Activated naive CD8-positive, alpha-beta T cell treated with anti-CD3 and anti-CD28 coated beads for 36 hours (primary cell): ENCODE results near the gene GCHFR. TPM values are rescaled to one million over a fixed set of nuclear protein-coding genes. Genes with fewer than 3 reads are reported as not detected.

Experiments
- DNase-seq: peaks from one replicate; pipeline ENCODE4 v3.0.0; 2021
- H3K27ac Mint-ChIP-seq: one replicate; pipeline ENCODE4 v1.8.0; 2022; ENCODE audit warnings: mild to moderate bottlenecking, moderate library complexity, mixed read lengths
- H3K27me3 Mint-ChIP-seq: one replicate; pipeline ENCODE4 v1.8.0; 2022; ENCODE audit warnings: mild to moderate bottlenecking, mixed read lengths
- H3K36me3 Mint-ChIP-seq: one replicate; pipeline ENCODE4 v1.8.0; 2021; ENCODE audit warnings: mild to moderate bottlenecking, mixed read lengths
- H3K4me1 Mint-ChIP-seq: one replicate; pipeline ENCODE4 v1.8.0; 2021; ENCODE audit warnings: mixed read lengths
- H3K4me3 Mint-ChIP-seq: one replicate; pipeline ENCODE4 v1.8.0; 2022; ENCODE audit warnings: mild to moderate bottlenecking, moderate library complexity, mixed read lengths
- H3K9me3 Mint-ChIP-seq: one replicate; pipeline ENCODE4 v1.8.0; 2022; ENCODE audit warnings: mixed read lengths
- total RNA-seq, 2 experiments: library from RNA; stranded (reverse); gene quantifications; one replicate each; pipeline ENCODE4 v1.2.3, GENCODE V29; 2021

Gene GCHFR
- total RNA-seq, 2 experiments from 2014 or later = 35.2 to 35.9 TPM

DNA sequence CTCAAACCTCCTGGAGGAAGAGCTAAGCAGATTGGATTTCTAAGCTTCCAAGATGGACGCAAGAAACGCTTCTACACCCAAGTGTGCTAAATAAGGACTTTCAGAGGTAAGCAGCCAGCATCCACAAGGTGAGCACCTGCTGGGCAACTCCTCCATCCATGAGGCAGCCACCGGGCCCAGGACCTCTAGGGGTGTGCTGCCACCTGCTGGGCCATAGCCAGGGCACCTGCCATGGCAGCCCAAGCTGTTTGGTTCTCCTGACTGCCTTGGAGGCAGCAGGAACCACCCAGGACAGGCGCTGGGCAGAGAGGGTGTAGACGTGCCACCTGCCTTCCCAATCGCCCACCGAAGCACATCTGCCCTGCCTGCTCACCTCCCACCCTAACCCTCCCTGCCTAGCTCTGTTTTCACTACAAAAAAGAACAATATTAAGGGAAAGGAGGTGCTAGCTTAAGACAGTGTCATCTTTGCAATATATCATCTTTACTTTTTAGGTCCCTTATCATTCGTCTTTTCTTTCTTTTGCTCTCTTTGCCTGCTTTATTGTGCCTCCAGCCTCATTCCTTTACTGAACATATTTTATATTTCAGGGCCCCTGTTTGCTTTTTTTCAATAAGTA, 18.9 kb downstream of the GCHFR start:
- H3K9me3 Mint-ChIP-seq = no peaks in the 10 kb centered on the region
- peak; percentile 78 for DNase-seq
- H3K4me3 Mint-ChIP-seq = no peak overlapping the region
- H3K27me3 Mint-ChIP-seq = no peaks in the 10 kb centered on the region
- peaks cover 21% of the 10 kb centered on the region for H3K4me1 Mint-ChIP-seq
- no peak overlapping the region for H3K27ac Mint-ChIP-seq
- H3K36me3 Mint-ChIP-seq = peaks cover 11% of the 10 kb centered on the region

DNA sequence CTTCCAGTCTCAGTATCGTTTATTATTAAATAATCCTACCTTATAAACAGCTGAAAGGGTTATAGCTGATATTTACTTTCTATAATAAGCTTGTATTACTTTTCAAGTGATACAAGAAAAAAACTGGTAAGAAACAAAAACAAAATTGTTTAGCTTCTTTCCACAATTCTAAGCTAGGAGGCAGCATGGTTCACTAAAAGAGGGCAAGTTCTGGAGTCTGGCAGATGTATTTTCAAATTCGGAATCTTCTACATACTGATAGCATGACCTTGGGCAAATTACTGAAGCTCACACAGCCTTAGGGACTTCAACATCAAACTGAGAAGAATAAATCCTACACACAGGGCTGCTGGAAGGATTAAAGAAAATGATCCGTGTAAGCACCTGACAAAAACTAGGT, 21.3 kb downstream of the GCHFR start:
- H3K27me3 Mint-ChIP-seq = no peaks in the 10 kb centered on the region
- peaks cover 5% of the 10 kb centered on the region for H3K36me3 Mint-ChIP-seq
- H3K4me3 Mint-ChIP-seq = no peak overlapping the region
- H3K27ac Mint-ChIP-seq = no peak overlapping the region
- H3K4me1 Mint-ChIP-seq = peaks cover 35% of the 10 kb centered on the region
- H3K9me3 Mint-ChIP-seq = no peaks in the 10 kb centered on the region
- no peak for DNase-seq

DNA sequence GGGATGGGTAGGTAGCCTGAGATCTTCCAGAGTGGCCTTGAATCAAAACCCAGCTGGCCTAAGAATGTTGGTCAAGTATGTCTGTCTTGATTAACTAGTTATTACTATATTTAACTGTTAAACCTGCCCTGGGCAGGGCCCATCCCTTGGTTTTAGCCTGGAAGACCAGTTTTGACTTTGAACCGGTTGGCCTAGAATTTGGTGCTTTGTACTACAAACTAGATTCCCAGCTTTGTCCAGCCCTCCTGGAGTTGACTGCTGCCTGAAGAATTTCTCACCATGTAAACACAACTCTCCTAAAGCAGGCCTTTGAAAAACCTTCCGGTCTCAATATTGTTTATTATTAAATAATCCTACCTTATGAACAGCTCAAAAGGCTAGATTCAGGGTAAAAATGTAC, 21.9 kb downstream of the GCHFR start:
- Mint-ChIP-seq H3K27me3 (no peaks in the 10 kb centered on the region), H3K36me3 (peaks cover 5% of the 10 kb centered on the region), H3K27ac (no peak overlapping the region), H3K4me1 (peaks cover 35% of the 10 kb centered on the region), H3K9me3 (no peaks in the 10 kb centered on the region), H3K4me3 (no peak overlapping the region)
- DNase-seq = no peak

DNA sequence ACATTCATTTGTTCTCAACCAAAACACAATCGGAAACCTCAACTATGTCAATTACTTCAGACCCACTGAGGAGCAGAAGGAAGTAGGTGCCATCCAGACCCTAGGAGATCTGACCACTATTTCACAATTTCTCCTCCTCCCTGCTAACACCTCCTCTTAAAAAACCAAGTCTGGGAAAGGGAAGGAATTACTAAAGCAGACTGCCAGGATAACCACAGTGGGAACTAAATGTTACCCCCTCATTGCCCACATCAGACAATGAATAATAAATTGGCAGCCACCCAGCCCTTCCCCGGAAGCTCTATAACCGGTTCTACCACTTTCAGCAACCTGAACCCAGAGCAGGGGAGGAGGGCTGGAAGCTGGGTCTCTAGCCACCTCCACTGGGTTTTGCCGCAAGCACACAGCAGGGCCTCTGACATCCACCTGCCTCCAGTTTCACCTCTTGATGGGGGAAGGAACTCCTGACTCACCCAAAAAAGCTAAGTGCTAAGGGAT, 23.5 kb downstream of the GCHFR start:
- Mint-ChIP-seq H3K36me3 (peaks cover 4% of the 10 kb centered on the region), H3K27me3 (no peaks in the 10 kb centered on the region), H3K4me1 (peaks cover 37% of the 10 kb centered on the region), H3K9me3 (no peaks in the 10 kb centered on the region), H3K27ac (peak overlapping the region; percentile 46), H3K4me3 (peak overlapping the region; percentile 29)
- DNase-seq = peak; percentile 69

DNA sequence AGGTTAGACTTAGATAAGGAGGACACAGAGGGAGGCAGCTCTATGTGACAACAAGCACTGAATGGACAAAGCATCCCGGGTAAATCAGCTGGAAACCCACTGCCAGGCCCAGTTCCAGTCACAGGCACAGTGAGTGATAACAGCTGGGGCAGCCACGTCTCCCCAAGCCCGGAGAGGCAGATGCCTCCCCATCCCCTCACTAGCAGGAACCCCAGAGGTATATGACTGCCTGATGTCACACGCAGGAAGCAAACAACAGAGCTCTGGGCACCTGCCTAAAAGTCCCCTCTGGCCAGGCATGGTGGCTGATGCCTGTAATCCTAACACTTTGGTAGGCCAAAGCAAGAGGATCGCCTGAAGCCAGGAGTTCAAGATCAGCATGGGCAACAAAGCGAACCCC, 24.1 kb downstream of the GCHFR start:
- no peaks in the 10 kb centered on the region for H3K27me3 Mint-ChIP-seq
- DNase-seq = no peak
- H3K9me3 Mint-ChIP-seq = no peaks in the 10 kb centered on the region
- peaks cover 37% of the 10 kb centered on the region for H3K4me1 Mint-ChIP-seq
- H3K27ac Mint-ChIP-seq = peak overlapping the region; percentile 46
- peaks cover 2% of the 10 kb centered on the region for H3K36me3 Mint-ChIP-seq
- H3K4me3 Mint-ChIP-seq = no peak overlapping the region

DNA sequence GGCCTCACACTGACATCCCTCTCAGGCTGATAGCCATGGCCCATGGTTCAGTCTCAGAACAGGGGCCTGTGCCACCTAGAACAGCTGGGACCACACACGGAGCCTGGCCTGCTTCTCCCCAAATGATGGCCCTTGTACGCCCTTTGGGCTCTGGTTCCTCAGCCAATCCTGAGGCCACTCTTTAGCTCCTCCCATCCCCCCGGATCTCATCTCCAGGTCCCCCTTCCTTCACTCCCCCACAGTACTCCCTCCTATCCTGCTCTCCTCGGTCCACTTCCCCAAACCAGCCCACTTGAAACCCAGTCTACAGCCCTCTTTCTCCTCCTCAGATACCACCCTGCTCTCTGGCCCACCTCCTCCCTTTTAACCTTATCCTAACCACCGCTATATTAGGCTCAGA, 25.3 kb downstream of the GCHFR start:
- Mint-ChIP-seq H3K4me3 (no peak overlapping the region), H3K9me3 (no peaks in the 10 kb centered on the region), H3K27me3 (no peaks in the 10 kb centered on the region), H3K27ac (no peak overlapping the region), H3K36me3 (peaks cover 2% of the 10 kb centered on the region), H3K4me1 (peaks cover 48% of the 10 kb centered on the region)
- DNase-seq = no peak

DNA sequence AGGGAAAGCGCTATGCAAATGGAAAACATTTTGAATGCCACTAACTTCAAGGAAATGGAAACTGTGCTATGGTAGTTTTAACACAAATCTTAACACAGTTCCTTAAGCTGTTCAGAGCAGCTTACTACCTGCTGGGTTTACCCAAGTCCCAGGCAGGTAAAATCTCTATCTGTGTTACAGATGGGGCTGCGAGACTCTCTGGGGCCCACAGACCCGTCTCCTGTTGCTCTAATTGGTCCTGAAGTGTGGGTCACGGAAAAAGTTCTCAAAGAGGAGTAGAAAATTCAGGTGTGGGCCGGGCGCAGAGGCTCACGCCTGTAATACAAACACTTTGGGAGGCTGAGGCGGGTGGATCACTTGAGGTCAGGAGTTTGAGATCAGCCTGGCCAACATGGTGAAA, 26.1 kb downstream of the GCHFR start:
- DNase-seq = no peak
- H3K36me3 Mint-ChIP-seq = peaks cover 2% of the 10 kb centered on the region
- H3K27ac Mint-ChIP-seq = no peak overlapping the region
- peaks cover 48% of the 10 kb centered on the region for H3K4me1 Mint-ChIP-seq
- no peaks in the 10 kb centered on the region for H3K9me3 Mint-ChIP-seq
- no peaks in the 10 kb centered on the region for H3K27me3 Mint-ChIP-seq
- H3K4me3 Mint-ChIP-seq = no peak overlapping the region

DNA sequence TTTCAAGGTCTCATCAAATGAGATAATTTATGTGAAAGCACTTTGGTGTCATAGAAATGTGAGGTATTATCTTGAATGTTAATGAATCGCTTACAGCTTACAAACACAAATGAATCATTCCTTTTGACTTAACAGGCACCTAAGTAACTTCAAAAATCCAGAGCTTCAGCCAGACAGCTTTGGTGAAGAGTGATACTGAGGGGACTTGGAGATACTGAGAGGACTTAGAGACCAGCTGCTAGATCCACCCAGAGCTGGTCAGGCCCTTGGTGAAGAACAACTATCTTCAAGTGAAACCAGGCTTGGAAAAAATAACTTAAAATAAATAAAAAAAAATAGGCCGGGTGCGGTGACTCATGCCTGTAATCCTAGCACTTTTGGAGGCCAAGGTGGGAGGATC, 26.9 kb downstream of the GCHFR start:
- DNase-seq = no peak
- Mint-ChIP-seq H3K9me3 (no peaks in the 10 kb centered on the region), H3K27ac (no peak overlapping the region), H3K27me3 (no peaks in the 10 kb centered on the region), H3K4me3 (no peak overlapping the region), H3K4me1 (peaks cover 48% of the 10 kb centered on the region), H3K36me3 (peaks cover 2% of the 10 kb centered on the region)

DNA sequence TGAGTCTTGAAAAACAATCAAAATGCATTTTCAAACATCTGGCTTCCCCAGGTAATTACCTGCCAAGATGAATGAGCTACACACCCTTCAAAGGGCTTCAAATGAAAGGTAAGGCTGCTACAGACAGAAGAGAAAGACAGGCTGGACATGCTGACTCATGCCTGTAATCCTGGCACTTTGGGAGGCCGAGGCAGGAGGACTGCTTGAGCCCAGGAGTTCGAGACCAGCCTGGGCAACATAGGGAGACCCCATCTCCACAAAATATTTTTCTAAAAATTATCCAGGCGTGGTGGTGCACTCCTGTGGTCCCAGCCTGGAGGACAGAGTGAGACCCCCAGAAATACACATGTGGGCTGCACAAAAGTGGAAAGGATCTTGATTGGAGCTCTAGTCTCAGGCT, 28.5 kb downstream of the GCHFR start:
- H3K4me3 Mint-ChIP-seq = no peak overlapping the region
- H3K9me3 Mint-ChIP-seq = no peaks in the 10 kb centered on the region
- H3K36me3 Mint-ChIP-seq = peaks cover 2% of the 10 kb centered on the region
- no peak for DNase-seq
- no peaks in the 10 kb centered on the region for H3K27me3 Mint-ChIP-seq
- H3K27ac Mint-ChIP-seq = no peak overlapping the region
- peaks cover 34% of the 10 kb centered on the region for H3K4me1 Mint-ChIP-seq

DNA sequence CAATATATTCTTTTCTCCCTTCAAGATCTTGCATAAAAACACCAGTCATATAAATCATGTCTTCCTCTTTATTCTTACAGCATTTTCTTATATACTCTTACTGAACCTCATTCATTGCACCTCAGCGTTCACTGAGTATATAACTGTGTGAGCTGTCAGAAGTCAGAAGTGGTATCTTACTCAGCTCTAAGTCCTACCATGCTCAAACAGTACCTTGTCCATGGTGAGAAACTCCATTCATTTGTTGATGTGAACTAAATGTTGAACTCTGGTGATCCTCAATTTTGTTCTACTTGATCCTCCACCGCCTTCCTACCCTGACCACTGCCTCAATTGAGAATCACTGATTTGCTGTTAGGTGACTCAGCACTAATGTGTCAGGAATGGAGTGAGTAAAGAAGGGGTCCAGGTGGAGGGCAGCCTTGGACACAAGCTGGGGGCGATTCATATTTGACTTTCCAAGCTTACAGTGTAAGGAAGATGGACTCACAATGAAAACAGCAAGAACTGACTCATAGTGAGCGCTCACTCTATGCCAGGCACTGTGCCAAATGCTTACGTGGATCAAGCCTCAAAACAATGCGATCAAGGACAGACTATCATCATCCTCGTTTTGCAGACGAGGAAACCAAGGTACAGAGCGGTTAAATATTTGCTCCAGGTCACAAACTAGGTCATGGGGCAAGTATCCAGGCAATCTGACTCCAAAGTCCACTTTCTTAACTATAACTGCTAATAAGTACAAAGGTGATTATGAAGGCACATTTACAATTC, 29.5 kb downstream of the GCHFR start:
- peaks cover 10% of the 10 kb centered on the region for H3K36me3 Mint-ChIP-seq
- DNase-seq = no peak

DNA sequence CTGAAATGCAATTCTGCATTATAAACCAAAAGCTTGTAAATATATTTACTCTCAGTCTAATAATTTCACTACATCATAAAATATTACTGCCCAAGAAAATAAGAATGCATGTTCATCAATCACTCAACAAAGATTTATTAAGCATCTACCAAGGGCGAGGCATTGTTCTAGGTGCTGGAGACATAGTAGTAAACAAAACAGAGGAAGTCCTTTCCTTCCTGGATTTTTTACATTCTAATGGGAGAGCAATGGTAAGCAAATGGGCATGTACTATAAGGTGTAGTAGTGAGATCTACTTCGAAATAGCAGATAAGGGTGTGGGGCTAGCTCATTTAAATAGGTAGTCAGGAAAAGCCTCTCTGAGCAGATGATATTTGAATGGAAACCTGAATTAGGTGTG, 32.2 kb downstream of the GCHFR start:
- H3K4me1 Mint-ChIP-seq = peaks cover 30% of the 10 kb centered on the region
- no peak for DNase-seq
- H3K27ac Mint-ChIP-seq = no peak overlapping the region
- H3K27me3 Mint-ChIP-seq = no peaks in the 10 kb centered on the region
- no peaks in the 10 kb centered on the region for H3K9me3 Mint-ChIP-seq
- peaks cover 13% of the 10 kb centered on the region for H3K36me3 Mint-ChIP-seq
- no peak overlapping the region for H3K4me3 Mint-ChIP-seq

More for the DNA sequence above, 29.5 kb downstream of the GCHFR start:
- Mint-ChIP-seq H3K27ac (no peak overlapping the region), H3K4me3 (no peak overlapping the region), H3K4me1 (peaks cover 32% of the 10 kb centered on the region), H3K9me3 (no peaks in the 10 kb centered on the region), H3K27me3 (no peaks in the 10 kb centered on the region)

DNA sequence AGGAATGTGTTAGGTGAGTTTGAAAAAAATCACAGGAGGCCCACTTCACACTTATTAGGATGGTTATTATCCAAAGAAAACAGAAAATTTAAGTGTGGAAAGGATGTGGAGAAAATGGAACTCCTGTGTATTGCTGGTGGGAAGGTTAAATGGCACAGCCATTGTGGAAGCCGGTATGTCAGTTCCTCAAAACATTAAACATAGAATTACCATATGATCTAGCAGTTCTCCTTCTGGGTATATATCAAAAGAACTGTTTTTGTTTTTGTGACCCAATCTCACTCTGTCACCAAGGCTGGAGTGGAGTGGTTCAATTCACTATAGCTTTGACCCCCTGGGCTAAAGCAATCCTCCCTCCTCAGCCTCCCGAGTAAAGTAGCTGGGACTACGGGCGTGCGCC, 32.6 kb downstream of the GCHFR start:
- Mint-ChIP-seq H3K4me3 (no peak overlapping the region), H3K27me3 (no peaks in the 10 kb centered on the region), H3K9me3 (no peaks in the 10 kb centered on the region), H3K36me3 (peaks cover 15% of the 10 kb centered on the region), H3K27ac (no peak overlapping the region), H3K4me1 (peaks cover 33% of the 10 kb centered on the region)
- DNase-seq = no peak

DNA sequence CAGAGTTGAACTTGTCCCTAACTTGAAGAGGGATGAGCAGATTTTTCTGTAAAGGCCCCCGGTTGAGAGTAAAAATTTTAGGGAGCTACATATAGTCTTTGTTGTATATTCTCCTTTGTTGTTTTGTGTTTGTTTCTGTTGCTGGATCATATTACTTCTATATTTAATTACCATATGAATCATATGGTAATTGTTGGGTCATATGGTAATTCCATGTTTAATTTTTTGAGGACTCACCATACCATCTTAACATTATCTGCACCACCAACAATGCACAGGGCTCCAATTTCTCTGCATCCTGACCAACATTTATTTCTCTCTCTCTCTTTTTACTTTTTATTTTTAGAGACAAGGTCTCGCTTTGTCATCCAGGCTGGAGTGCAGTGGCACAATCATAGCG, 35.7 kb downstream of the GCHFR start:
- Mint-ChIP-seq H3K4me1 (peaks cover 24% of the 10 kb centered on the region), H3K27me3 (no peaks in the 10 kb centered on the region), H3K27ac (no peak overlapping the region), H3K9me3 (no peaks in the 10 kb centered on the region), H3K36me3 (peaks cover 19% of the 10 kb centered on the region), H3K4me3 (no peak overlapping the region)
- DNase-seq = no peak

DNA sequence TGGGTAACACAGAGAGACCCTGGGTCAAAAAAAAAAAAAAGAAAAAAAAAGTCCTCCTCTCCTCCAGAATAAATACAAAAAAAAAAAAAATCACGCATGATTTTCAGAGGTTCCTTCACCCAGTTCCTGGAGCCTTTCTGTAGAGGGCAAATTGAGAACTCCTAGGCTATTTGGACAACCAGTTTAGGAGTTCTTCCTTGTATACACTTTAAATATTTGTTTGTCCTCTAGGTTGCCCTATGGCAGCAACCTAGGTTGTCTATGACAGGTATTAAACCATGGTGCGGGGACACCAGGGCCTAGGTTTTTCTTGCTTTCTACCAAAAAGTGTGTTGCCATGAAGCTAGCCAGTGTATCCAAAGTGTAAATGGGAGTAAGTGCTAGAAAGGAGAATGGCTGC, 39.2 kb downstream of the GCHFR start:
- H3K9me3 Mint-ChIP-seq = no peaks in the 10 kb centered on the region
- H3K4me1 Mint-ChIP-seq = peaks cover 28% of the 10 kb centered on the region
- no peak overlapping the region for H3K4me3 Mint-ChIP-seq
- H3K27me3 Mint-ChIP-seq = no peaks in the 10 kb centered on the region
- no peak overlapping the region for H3K27ac Mint-ChIP-seq
- peaks cover 19% of the 10 kb centered on the region for H3K36me3 Mint-ChIP-seq
- no peak for DNase-seq

DNA sequence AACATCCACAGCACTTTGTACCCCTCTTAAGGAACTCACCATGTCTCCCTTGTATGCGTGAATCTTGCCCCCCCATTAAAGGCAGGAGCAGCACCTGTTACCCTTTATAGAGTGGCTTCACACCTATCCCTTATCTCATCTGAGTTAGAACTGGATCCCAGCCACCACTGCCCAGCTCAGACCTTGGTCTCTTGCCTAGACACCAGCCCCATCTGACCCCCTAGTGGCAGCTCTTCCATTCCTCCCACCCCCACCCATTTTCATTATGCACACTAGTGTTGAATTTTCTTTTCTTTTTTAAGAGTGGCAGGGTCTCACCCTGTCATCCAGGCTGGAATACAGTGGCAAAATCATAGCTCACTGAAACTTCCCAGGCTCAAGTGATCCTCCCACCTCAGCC, 39.8 kb downstream of the GCHFR start:
- H3K4me1 Mint-ChIP-seq = peaks cover 25% of the 10 kb centered on the region

DNA sequence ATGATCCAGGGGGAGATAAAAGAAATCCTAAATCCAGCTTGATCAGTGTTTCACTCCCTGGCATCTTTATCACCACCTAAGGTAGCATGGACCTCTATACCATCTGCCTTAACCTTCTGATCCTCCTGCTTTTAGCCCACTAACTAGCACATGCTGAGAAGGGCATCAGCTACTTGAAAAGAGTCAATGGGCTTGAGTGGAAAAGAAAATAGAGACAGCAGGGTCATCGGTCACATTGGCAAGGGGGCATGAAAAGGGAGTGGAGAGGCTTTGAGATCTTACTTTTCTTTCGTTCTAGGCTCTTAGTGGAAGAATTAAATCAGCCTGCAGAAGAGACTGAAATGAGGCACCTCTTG, 42.8 kb downstream of the GCHFR start:
- H3K27me3 Mint-ChIP-seq = no peaks in the 10 kb centered on the region
- peaks cover 10% of the 10 kb centered on the region for H3K36me3 Mint-ChIP-seq
- peaks cover 24% of the 10 kb centered on the region for H3K4me1 Mint-ChIP-seq
- DNase-seq = no peak
- H3K9me3 Mint-ChIP-seq = no peaks in the 10 kb centered on the region
- peak overlapping the region; percentile 94 for H3K4me3 Mint-ChIP-seq
- peak overlapping the region; percentile 98 for H3K27ac Mint-ChIP-seq

More for the DNA sequence above, 39.8 kb downstream of the GCHFR start:
- peaks cover 13% of the 10 kb centered on the region for H3K36me3 Mint-ChIP-seq
- H3K27ac Mint-ChIP-seq = no peak overlapping the region
- H3K27me3 Mint-ChIP-seq = no peaks in the 10 kb centered on the region
- H3K9me3 Mint-ChIP-seq = no peaks in the 10 kb centered on the region
- DNase-seq = no peak
- no peak overlapping the region for H3K4me3 Mint-ChIP-seq
